Measurements from ENCODE around the gene FBXW11.

Gene FBXW11

GRCh38 chr5:171966270-171966669, 40.2 kb downstream of the FBXW11 start:
- peak overlapping the region; percentile 99 for H3K27ac ChIP-seq (ENCODE audit: low read length)
- TF ChIP-seq EZH2phosphoT487 (IDR thresholded peaks at IDR 0.05; ENCODE audit: low read depth) (no peak), CTCF (IDR thresholded peaks at IDR 0.05; ENCODE audit: low read depth, low read length) (no peak)
- no peak overlapping the region for H2AFZ ChIP-seq (ENCODE audit: low read depth, low read length)
- H3K4me2 ChIP-seq (ENCODE audit: low read length): peak overlapping the region; percentile 44
- H3K9me3 ChIP-seq (ENCODE audit: insufficient read depth, low read length): peaks cover 14% of the 10 kb centered on the region; the same call in 1 of the 2 replicates
- peak overlapping the region; percentile 27; the same call in 1 of the 2 replicates for H3K9ac ChIP-seq (ENCODE audit: low read length)
- H3K4me1 ChIP-seq (ENCODE audit: low read length): peaks cover 69% of the 10 kb centered on the region
- H4K20me1 ChIP-seq (ENCODE audit: insufficient read depth, low read length): peaks cover 19% of the 10 kb centered on the region
- peak overlapping the region; percentile 16; the same call in 1 of the 2 replicates for H3K4me3 ChIP-seq (ENCODE audit: low read length)
- H3K79me2 ChIP-seq (ENCODE audit: low read length): peaks cover 81% of the 10 kb centered on the region
- no peaks in the 10 kb centered on the region for H3K27me3 ChIP-seq (ENCODE audit: low read depth, low read length)
- peaks cover 23% of the 10 kb centered on the region for H3K36me3 ChIP-seq (replicated peaks; ENCODE audit: low read depth, low read length)

GRCh38 chr5:171965745-171966144, 40.7 kb downstream of the FBXW11 start:
- Histone ChIP-seq H3K9me3 (ENCODE audit: insufficient read depth, low read length) (peaks cover 11% of the 10 kb centered on the region; the same call in 1 of the 2 replicates), H4K20me1 (ENCODE audit: insufficient read depth, low read length) (peaks cover 24% of the 10 kb centered on the region), H3K4me1 (ENCODE audit: low read length) (peaks cover 75% of the 10 kb centered on the region), H3K79me2 (ENCODE audit: low read length) (peaks cover 81% of the 10 kb centered on the region), H3K27me3 (ENCODE audit: low read depth, low read length) (no peaks in the 10 kb centered on the region), H3K4me3 (ENCODE audit: low read length) (no peak overlapping the region), H2AFZ (ENCODE audit: low read depth, low read length) (no peak overlapping the region), H3K4me2 (ENCODE audit: low read length) (peak overlapping the region; percentile 44), H3K27ac (ENCODE audit: low read length) (peak overlapping the region; percentile 99), H3K36me3 (replicated peaks; ENCODE audit: low read depth, low read length) (peaks cover 18% of the 10 kb centered on the region), H3K9ac (ENCODE audit: low read length) (peak overlapping the region; percentile 27; the same call in 1 of the 2 replicates)
- TF ChIP-seq EZH2phosphoT487 (IDR thresholded peaks at IDR 0.05; ENCODE audit: low read depth): no peak
- no peak for TF ChIP-seq CTCF (IDR thresholded peaks at IDR 0.05; ENCODE audit: low read depth, low read length)

GRCh38 chr5:171963416-171963815, 43.0 kb downstream of the FBXW11 start:
- H3K27ac ChIP-seq (ENCODE audit: low read length): no peak overlapping the region
- no peak overlapping the region for H3K9ac ChIP-seq (ENCODE audit: low read length)
- no peak overlapping the region for H2AFZ ChIP-seq (ENCODE audit: low read depth, low read length)
- H3K4me2 ChIP-seq (ENCODE audit: low read length): no peak overlapping the region
- no peaks in the 10 kb centered on the region for H3K27me3 ChIP-seq (ENCODE audit: low read depth, low read length)
- TF ChIP-seq EZH2phosphoT487 (IDR thresholded peaks at IDR 0.05; ENCODE audit: low read depth) (no peak), CTCF (IDR thresholded peaks at IDR 0.05; ENCODE audit: low read depth, low read length) (no peak)
- no peak overlapping the region for H3K4me3 ChIP-seq (ENCODE audit: low read length)
- no peaks in the 10 kb centered on the region for H3K9me3 ChIP-seq (ENCODE audit: insufficient read depth, low read length)
- H3K36me3 ChIP-seq (replicated peaks; ENCODE audit: low read depth, low read length): peaks cover 9% of the 10 kb centered on the region
- H3K79me2 ChIP-seq (ENCODE audit: low read length): peaks cover 90% of the 10 kb centered on the region
- H3K4me1 ChIP-seq (ENCODE audit: low read length): peaks cover 74% of the 10 kb centered on the region
- H4K20me1 ChIP-seq (ENCODE audit: insufficient read depth, low read length): peaks cover 39% of the 10 kb centered on the region

GRCh38 chr5:171961117-171961516, 45.3 kb downstream of the FBXW11 start:
- H3K4me3 ChIP-seq (ENCODE audit: low read length): peak overlapping the region; percentile 5
- no peaks in the 10 kb centered on the region for H3K9me3 ChIP-seq (ENCODE audit: insufficient read depth, low read length)
- peak overlapping the region; percentile 26; the same call in 1 of the 2 replicates for H3K27ac ChIP-seq (ENCODE audit: low read length)
- H3K4me1 ChIP-seq (ENCODE audit: low read length): peaks cover 77% of the 10 kb centered on the region
- H3K27me3 ChIP-seq (ENCODE audit: low read depth, low read length): no peaks in the 10 kb centered on the region
- H3K4me2 ChIP-seq (ENCODE audit: low read length): peak overlapping the region; percentile 55
- peaks cover 9% of the 10 kb centered on the region for H3K36me3 ChIP-seq (replicated peaks; ENCODE audit: low read depth, low read length)
- H3K79me2 ChIP-seq (ENCODE audit: low read length): peaks cover 95% of the 10 kb centered on the region
- peak overlapping the region; percentile 16; the same call in 1 of the 2 replicates for H3K9ac ChIP-seq (ENCODE audit: low read length)
- TF ChIP-seq EZH2phosphoT487 (IDR thresholded peaks at IDR 0.05; ENCODE audit: low read depth) (no peak), CTCF (IDR thresholded peaks at IDR 0.05; ENCODE audit: low read depth, low read length) (no peak)
- no peak overlapping the region for H2AFZ ChIP-seq (ENCODE audit: low read depth, low read length)
- H4K20me1 ChIP-seq (ENCODE audit: insufficient read depth, low read length): peaks cover 59% of the 10 kb centered on the region

Data from OCI-LY3 (cell line).